ENCODE measurements around the gene RBM42. TPM values are rescaled to one million over a fixed set of nuclear protein-coding genes. Genes with fewer than 3 reads are reported as not detected.

RBM42 gene
- total RNA-seq, 2 experiments from 2014 or later, result 91.7 to 99.1 TPM

Other genes starting within 250 kb of the RBM42 start
- not detected for gene FFAR2, start 180.8 kb upstream of the RBM42 start, total RNA-seq
- not detected for gene KRTDAP, start 138.6 kb upstream of the RBM42 start, total RNA-seq
- gene DMKN, start 115.4 kb upstream of the RBM42 start, total RNA-seq, result 1 to 10 TPM; 1.4 to 1.5 TPM
- not detected for gene SBSN, start 100.7 kb upstream of the RBM42 start, total RNA-seq
- gene GAPDHS, start 95.6 kb upstream of the RBM42 start, total RNA-seq, result not detected
- gene TMEM147, start 83.4 kb upstream of the RBM42 start, total RNA-seq, result 10 to 100 TPM; 74.4 to 81.6 TPM
- not detected for gene ATP4A, start 65.4 kb upstream of the RBM42 start, total RNA-seq
- gene PMIS2, start 42.9 kb upstream of the RBM42 start, total RNA-seq, result not detected
- 10 to 100 TPM; 37.9 to 44.6 TPM for gene HAUS5, start 16.3 kb upstream of the RBM42 start, total RNA-seq
- 1 to 10 TPM; 1.5 to 2.3 TPM for gene ETV2, start 12.7 kb downstream of the RBM42 start, total RNA-seq
- gene COX6B1, start 19.3 kb downstream of the RBM42 start, total RNA-seq, result 100 to 1,000 TPM; 414 to 433 TPM
- gene UPK1A, start 37.5 kb downstream of the RBM42 start, total RNA-seq, result 1 to 10 TPM; 1.6 to 1.8 TPM
- 100 to 1,000 TPM; 220 to 238 TPM for gene ZBTB32, start 75.5 kb downstream of the RBM42 start, total RNA-seq
- 10 to 100 TPM; 42.2 to 45.5 TPM for gene KMT2B, start 89.0 kb downstream of the RBM42 start, total RNA-seq
- gene IGFLR1, start 113.4 kb downstream of the RBM42 start, total RNA-seq, result 10 to 100 TPM; 79.2 to 80.6 TPM
- gene U2AF1L4, start 116.4 kb downstream of the RBM42 start, total RNA-seq, result 10 to 100 TPM; 42.3 to 43.9 TPM
- gene PSENEN, start 116.6 kb downstream of the RBM42 start, total RNA-seq, result 10 to 100 TPM; 38.5 to 41.6 TPM
- gene LIN37, start 119.5 kb downstream of the RBM42 start, total RNA-seq, result 1 to 10 TPM; 5.1 to 7.0 TPM
- under 1 TPM; 0.39 to 0.78 TPM for gene HSPB6, start 128.0 kb downstream of the RBM42 start, total RNA-seq
- gene PROSER3, start 129.1 kb downstream of the RBM42 start, total RNA-seq, result 10 to 100 TPM; 29.9 to 33.3 TPM
- 10 to 100 TPM; 15.0 to 16.3 TPM for gene ARHGAP33, start 146.5 kb downstream of the RBM42 start, total RNA-seq
- not detected for gene PRODH2, start 183.8 kb downstream of the RBM42 start, total RNA-seq
- under 1 TPM; 0.36 to 0.49 TPM for gene NPHS1, start 223.5 kb downstream of the RBM42 start, total RNA-seq
- 1 to 10 TPM; 2.3 to 2.4 TPM for gene KIRREL2, start 227.9 kb downstream of the RBM42 start, total RNA-seq
- gene APLP1, start 239.5 kb downstream of the RBM42 start, total RNA-seq, result under 1 TPM; 0.68 to 0.88 TPM